Measurements from ENCODE around the gene COL27A1. TPM values are rescaled to one million over a fixed set of nuclear protein-coding genes. Genes with fewer than 3 reads are reported as not detected.

COL27A1 gene
- total RNA-seq, 4 donors from 2014 or later: 1.0 to 5.7 (median 3.3) TPM

DNA sequence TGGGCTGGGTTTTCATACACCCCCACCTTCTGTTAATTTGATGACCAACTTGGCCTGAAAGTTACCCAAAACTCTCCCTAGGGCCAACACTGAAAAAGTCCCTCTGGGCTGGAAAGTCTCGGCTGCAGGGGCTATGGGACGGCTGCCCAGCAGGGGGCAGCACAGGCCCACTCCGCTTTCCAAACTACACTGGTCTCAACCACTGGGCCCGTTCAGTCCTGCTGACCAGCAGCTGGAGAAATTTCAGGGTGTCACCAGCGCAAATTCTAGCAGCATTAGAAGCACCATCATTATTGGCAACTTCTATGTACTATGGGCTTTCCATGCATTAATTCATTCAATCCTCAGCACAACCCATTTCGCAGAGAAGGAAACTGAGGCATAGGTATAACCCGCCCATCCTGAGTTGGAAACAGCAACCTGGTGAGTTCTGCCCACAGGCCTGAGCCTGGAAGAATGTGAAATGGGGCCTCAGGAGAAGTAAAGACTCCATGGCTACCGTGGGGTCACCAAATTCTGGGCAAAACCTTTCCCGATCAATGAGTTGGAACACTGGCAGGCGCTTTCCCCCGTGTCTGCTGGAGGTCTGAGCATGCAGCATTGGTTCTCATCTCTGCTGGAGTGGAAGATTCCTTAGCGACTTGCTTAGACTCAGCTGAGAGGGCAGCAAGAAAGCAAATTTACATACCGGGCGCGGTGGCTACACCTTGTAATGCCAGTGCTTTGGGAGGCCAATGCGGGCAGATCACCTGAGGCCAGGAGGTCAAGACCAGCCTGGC lies 184.0 kb downstream of the COL27A1 start:
- no peak overlapping the region for H3K4me3 ChIP-seq
- no peaks in the 10 kb centered on the region for H3K4me1 ChIP-seq

GRCh38 chr9:114341152-114341830 lies 186.0 kb downstream of the COL27A1 start:
- Histone ChIP-seq H3K36me3 (peaks cover 0 to 100% of the 10 kb centered on the region in 2 donors), H3K27me3 (no peaks in the 10 kb centered on the region), H3K27ac (no peak overlapping the region), H3K4me1 (no peaks in the 10 kb centered on the region), H3K4me3 (no peak overlapping the region), H3K9me3 (no peaks in the 10 kb centered on the region)
- ATAC-seq: no peak
- TF ChIP-seq, protein P1, sequence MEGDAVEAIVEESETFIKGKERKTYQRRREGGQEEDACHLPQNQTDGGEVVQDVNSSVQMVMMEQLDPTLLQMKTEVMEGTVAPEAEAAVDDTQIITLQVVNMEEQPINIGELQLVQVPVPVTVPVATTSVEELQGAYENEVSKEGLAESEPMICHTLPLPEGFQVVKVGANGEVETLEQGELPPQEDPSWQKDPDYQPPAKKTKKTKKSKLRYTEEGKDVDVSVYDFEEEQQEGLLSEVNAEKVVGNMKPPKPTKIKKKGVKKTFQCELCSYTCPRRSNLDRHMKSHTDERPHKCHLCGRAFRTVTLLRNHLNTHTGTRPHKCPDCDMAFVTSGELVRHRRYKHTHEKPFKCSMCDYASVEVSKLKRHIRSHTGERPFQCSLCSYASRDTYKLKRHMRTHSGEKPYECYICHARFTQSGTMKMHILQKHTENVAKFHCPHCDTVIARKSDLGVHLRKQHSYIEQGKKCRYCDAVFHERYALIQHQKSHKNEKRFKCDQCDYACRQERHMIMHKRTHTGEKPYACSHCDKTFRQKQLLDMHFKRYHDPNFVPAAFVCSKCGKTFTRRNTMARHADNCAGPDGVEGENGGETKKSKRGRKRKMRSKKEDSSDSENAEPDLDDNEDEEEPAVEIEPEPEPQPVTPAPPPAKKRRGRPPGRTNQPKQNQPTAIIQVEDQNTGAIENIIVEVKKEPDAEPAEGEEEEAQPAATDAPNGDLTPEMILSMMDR (IDR thresholded peaks at IDR 0.05): no peak
- WGBS, 2 donors (ENCODE audit: low coverage in 1 of 2): 84 to 91% methylated on average over 3 to 9 of the region's 12 CpGs

More for the DNA sequence above, 184.0 kb downstream of the COL27A1 start:
- WGBS, 2 donors (ENCODE audit: low coverage in 1 of 2): 46 to 80% methylated on average over 2 to 7 of the region's 16 CpGs
- no peaks in the 10 kb centered on the region for H3K9me3 ChIP-seq
- no peak for TF ChIP-seq POLR2A (IDR thresholded peaks at IDR 0.05)
- TF ChIP-seq, protein P1 (IDR thresholded peaks at IDR 0.05): peak in 3 of 4 experiments; percentile 69 to 81 (median 72)
- ATAC-seq: peak; percentile 61
- H3K27ac ChIP-seq: no peak overlapping the region
- H3K36me3 ChIP-seq: peaks cover 0 to 97% of the 10 kb centered on the region in 2 donors
- no peaks in the 10 kb centered on the region for H3K27me3 ChIP-seq

GRCh38 chr9:114341991-114342390 lies 186.7 kb downstream of the COL27A1 start:
- H3K36me3 ChIP-seq: peaks cover 0 to 100% of the 10 kb centered on the region in 2 donors

GRCh38 chr9:114342755-114343440 lies 187.6 kb downstream of the COL27A1 start:
- 81 to 85% methylated on average over 2 of the region's 5 CpGs for WGBS, 2 donors (ENCODE audit: low coverage in 1 of 2)
- ATAC-seq: no peak
- H3K4me1 ChIP-seq: no peaks in the 10 kb centered on the region

More at GRCh38 chr9:114341991-114342390, 186.7 kb downstream of the COL27A1 start:
- Histone ChIP-seq H3K27me3 (no peaks in the 10 kb centered on the region), H3K4me3 (no peak overlapping the region), H3K27ac (no peak overlapping the region), H3K9me3 (no peaks in the 10 kb centered on the region), H3K4me1 (no peaks in the 10 kb centered on the region)
- TF ChIP-seq, protein P1 (IDR thresholded peaks at IDR 0.05): no peak
- no peak for TF ChIP-seq EP300 (IDR thresholded peaks at IDR 0.05)
- TF ChIP-seq POLR2AphosphoS5 (IDR thresholded peaks at IDR 0.05): no peak
- no peak for TF ChIP-seq POLR2A (IDR thresholded peaks at IDR 0.05)
- ATAC-seq: no peak
- WGBS, 2 donors (ENCODE audit: low coverage in 1 of 2): no CpG with 5 or more reads among the region's 4 CpGs

More at GRCh38 chr9:114342755-114343440, 187.6 kb downstream of the COL27A1 start:
- no peak overlapping the region for H3K4me3 ChIP-seq
- H3K27me3 ChIP-seq: no peaks in the 10 kb centered on the region
- TF ChIP-seq EP300 (IDR thresholded peaks at IDR 0.05) (no peak), POLR2A (IDR thresholded peaks at IDR 0.05) (no peak), POLR2AphosphoS5 (IDR thresholded peaks at IDR 0.05) (no peak)
- TF ChIP-seq, protein P1 (IDR thresholded peaks at IDR 0.05): no peak
- H3K9me3 ChIP-seq: no peaks in the 10 kb centered on the region
- H3K36me3 ChIP-seq: peaks cover 0 to 100% of the 10 kb centered on the region in 2 donors
- no peak overlapping the region for H3K27ac ChIP-seq
